H1 (cell line): ENCODE results near the gene NPY2R. TPM values are rescaled to one million over a fixed set of nuclear protein-coding genes. Genes with fewer than 3 reads are reported as not detected.

Experiments used
- CTCF ChIA-PET: fragments of 300-600 bp; sonication (Branson Sonifier 250); formaldehyde crosslinking; loops from one replicate; lab custom pipeline; 2021; ENCODE audit not compliant: partially characterized antibody; lab: Charles Lee
- POLR2A ChIA-PET: fragments of 300-600 bp; sonication (Branson Sonifier 250); formaldehyde crosslinking; loops from one replicate; lab custom pipeline; 2021; ENCODE audit warnings: inconsistent platforms; ENCODE audit not compliant: partially characterized antibody; lab: Charles Lee
- DNase-seq, 2 experiments: peaks; one replicate each; pipeline versions ENCODE4 v3.0.0 to v3.0.0-alpha.2; 2010 to 2022; ENCODE audit warnings: low spot score in 2 of 2, low read depth in 1 of 2, mixed read lengths in 1 of 2
- FAIRE-seq: peaks from 2 replicates; lab custom pipeline; 2011; peaks lifted over from hg19 to GRCh38; lab: Jason Lieb, UNC
- H2AFZ ChIP-seq: 2 replicates; pipeline ENCODE4 v1.8.1; 2012; ENCODE audit warnings: low read length, inconsistent platforms
- H2AK5ac ChIP-seq: 2 replicates; pipeline ENCODE4 v1.6.1; 2013; ENCODE audit warnings: low read depth, low read length
- H2BK120ac ChIP-seq: replicated peaks from 2 replicates; pipeline ENCODE3; 2013; ENCODE audit warnings: low read depth, low read length, inconsistent platforms
- H2BK12ac ChIP-seq: 2 replicates; pipeline ENCODE4 v1.6.1; 2013; ENCODE audit warnings: low read depth, low read length
- H2BK15ac ChIP-seq: 2 replicates; pipeline ENCODE4 v1.6.1; 2013; ENCODE audit warnings: low read length
- H2BK20ac ChIP-seq: 2 replicates; pipeline ENCODE4 v1.6.1; 2013; ENCODE audit warnings: low read length
- H2BK5ac ChIP-seq: 2 replicates; pipeline ENCODE4 v1.6.1; 2013; ENCODE audit warnings: low read depth, low read length
- H3K14ac ChIP-seq: 2 replicates; pipeline ENCODE4 v1.6.1; 2013; ENCODE audit warnings: inconsistent platforms; ENCODE audit not compliant: insufficient read length
- H3K18ac ChIP-seq: 2 replicates; pipeline ENCODE4 v1.6.1; 2013; ENCODE audit warnings: low read length; ENCODE audit errors: extremely low read depth
- H3K23ac ChIP-seq: 2 replicates; pipeline ENCODE4 v1.6.1; 2013; ENCODE audit warnings: inconsistent platforms; ENCODE audit not compliant: insufficient read length
- H3K23me2 ChIP-seq: 2 replicates; pipeline ENCODE4 v1.6.1; 2013; ENCODE audit warnings: low read depth, low read length
- H3K27ac ChIP-seq: 2 replicates; pipeline ENCODE4 v1.6.1; 2011; ENCODE audit warnings: low read depth, low read length, inconsistent platforms
- H3K27me3 ChIP-seq, 4 experiments: replicated peaks in 1 of 4; 1 replicate in 1 of 4; 2 replicates in 3 of 4; pipeline versions ENCODE4 v1.6.1 to v1.8.1; 2011 to 2013; ENCODE audit warnings: low read length in 3 of 4, mild to moderate bottlenecking in 3 of 4, inconsistent platforms in 2 of 4, mixed read lengths in 2 of 4, moderate library complexity in 1 of 4; ENCODE audit not compliant: control insufficient read depth in 3 of 4, insufficient read depth in 3 of 4; ENCODE audit errors: extremely low read depth in 1 of 4
- H3K36me3 ChIP-seq, 4 experiments: 2 replicates each; pipeline versions ENCODE4 v1.6.1 to v1.8.1; 2011 to 2013; ENCODE audit warnings: mild to moderate bottlenecking in 4 of 4, low read length in 3 of 4, moderate library complexity in 2 of 4, control low read depth in 1 of 4, inconsistent platforms in 1 of 4; ENCODE audit not compliant: insufficient read depth in 4 of 4, control insufficient read depth in 2 of 4
- H3K4ac ChIP-seq: replicated peaks from 2 replicates; pipeline ENCODE3; 2013; ENCODE audit warnings: low read length, low read depth, mixed read lengths, inconsistent platforms; ENCODE audit not compliant: insufficient read length
- H3K4me1 ChIP-seq, 4 experiments: replicated peaks in 1 of 4; 1 replicate in 1 of 4; 2 replicates in 3 of 4; pipeline versions ENCODE4 v1.6.1 to v1.8.1; 2011 to 2013; ENCODE audit warnings: low read length in 3 of 4, inconsistent platforms in 2 of 4, mixed read lengths in 1 of 4; ENCODE audit not compliant: insufficient read depth in 4 of 4, control insufficient read depth in 3 of 4
- H3K4me2 ChIP-seq, 2 experiments: 2 replicates each; pipeline versions ENCODE4 v1.6.1 to v1.8.1; 2011 to 2013; ENCODE audit warnings: low read depth in 2 of 2, low read length in 2 of 2, control low read depth in 1 of 2, inconsistent platforms in 1 of 2, mild to moderate bottlenecking in 1 of 2; ENCODE audit not compliant: insufficient read depth in 1 of 2
- H3K4me3 ChIP-seq, 4 experiments: fragments of 200-600, 300-600 bp in 1 of 4; sonication (generic), shearing (Covaris generic), sonication (Bioruptor Twin) in 1 of 4; 2 replicates each; pipeline versions ENCODE4 v1.5.1 to v1.8.1; 2011 to 2016; ENCODE audit warnings: low read length in 4 of 4, low read depth in 3 of 4, control low read depth in 2 of 4, inconsistent platforms in 2 of 4, mild to moderate bottlenecking in 2 of 4, mixed read lengths in 1 of 4, moderate library complexity in 1 of 4; ENCODE audit not compliant: insufficient read depth in 2 of 4; ENCODE audit errors: extremely low read depth in 1 of 4
- H3K56ac ChIP-seq: replicated peaks from 2 replicates; pipeline ENCODE3; 2013; ENCODE audit warnings: low read depth, mild to moderate bottlenecking, mixed read lengths, low read length, inconsistent platforms; ENCODE audit not compliant: insufficient read length
- H3K79me1 ChIP-seq: 2 replicates; pipeline ENCODE4 v1.6.1; 2013; ENCODE audit warnings: low read depth, low read length, control low read depth
- H3K79me2 ChIP-seq, 2 experiments: 2 replicates each; pipeline versions ENCODE4 v1.6.1 to v1.8.1; 2012 to 2013; ENCODE audit warnings: low read length in 2 of 2, mild to moderate bottlenecking in 2 of 2, inconsistent platforms in 1 of 2; ENCODE audit not compliant: insufficient read depth in 2 of 2, control insufficient read depth in 1 of 2
- H3K9ac ChIP-seq, 4 experiments: replicated peaks in 1 of 4; 1 replicate in 1 of 4; 2 replicates in 3 of 4; pipeline versions ENCODE4 v1.6.1 to v1.8.1; 2011 to 2013; ENCODE audit warnings: low read depth in 3 of 4, low read length in 3 of 4, control low read depth in 2 of 4, mild to moderate bottlenecking in 2 of 4, moderate library complexity in 2 of 4, inconsistent platforms in 1 of 4; ENCODE audit errors: extremely low read depth in 1 of 4
- H3K9me3 ChIP-seq, 2 experiments: 2 replicates each; pipeline versions ENCODE4 v1.6.1 to v1.8.1; 2012 to 2013; ENCODE audit warnings: mild to moderate bottlenecking in 2 of 2, moderate library complexity in 2 of 2, control low read depth in 1 of 2, inconsistent platforms in 1 of 2, low read depth in 1 of 2, low read length in 1 of 2, mixed read lengths in 1 of 2; ENCODE audit not compliant: insufficient read depth in 2 of 2
- H4K20me1 ChIP-seq, 2 experiments: replicated peaks in 1 of 2; 2 replicates each; pipeline versions ENCODE3 to v1.8.1; 2011 to 2013; ENCODE audit warnings: inconsistent platforms in 2 of 2, low read length in 2 of 2, mild to moderate bottlenecking in 1 of 2; ENCODE audit not compliant: insufficient read depth in 2 of 2, control insufficient read depth in 1 of 2
- H4K5ac ChIP-seq: 2 replicates; pipeline ENCODE4 v1.6.1; 2013; ENCODE audit warnings: low read length, low read depth, mixed read lengths, inconsistent platforms; ENCODE audit not compliant: insufficient read length
- H4K8ac ChIP-seq: 2 replicates; pipeline ENCODE4 v1.8.0; 2013; ENCODE audit warnings: mild to moderate bottlenecking, moderate library complexity, low read length, inconsistent platforms; ENCODE audit not compliant: insufficient read depth; ENCODE audit errors: extremely low read depth
- H4K91ac ChIP-seq: replicated peaks from 2 replicates; pipeline ENCODE3; 2013; ENCODE audit warnings: low read length, mixed read lengths, inconsistent platforms; ENCODE audit not compliant: insufficient read length
- BRCA1 ChIP-seq: IDR thresholded peaks from 2 replicates; pipeline ENCODE4 v1.6.1; 2012; ENCODE audit warnings: low read depth, low read length, improper control_type of control experiment
- CEBPB ChIP-seq: IDR thresholded peaks from 2 replicates; pipeline ENCODE4 v1.6.1; 2012; ENCODE audit warnings: low read depth, low read length
- GTF2F1 ChIP-seq: IDR thresholded peaks from 2 replicates; pipeline ENCODE4 v1.6.1; 2012; ENCODE audit warnings: low read depth, low read length, improper control_type of control experiment, borderline replicate concordance
- SUZ12 ChIP-seq: fragments of 200-600 bp; sonication (generic); IDR thresholded peaks from 2 replicates; pipeline ENCODE4 v1.6.1; 2012; ENCODE audit warnings: mild to moderate bottlenecking, inconsistent platforms, low read length, moderate library complexity, mixed read lengths
- WGBS, 2 experiments: shearing (Covaris generic) in 1 of 2; methylation state at CpG; one replicate each; pipeline versions ENCODE4 v1.1.6 to v1.1.7; 2013 to 2015; ENCODE audit warnings: low lambda C conversion rate in 2 of 2, mixed read lengths in 2 of 2, inconsistent platforms in 1 of 2, low coverage in 1 of 2, missing lambda C conversion rate in 1 of 2; ENCODE audit not compliant: insufficient replicate concordance in 2 of 2, insufficient coverage in 1 of 2, insufficient read length in 1 of 2; ENCODE audit errors: extremely low coverage in 1 of 2, missing lambda C conversion rate in 1 of 2; 5-methylcytosine and 5-hydroxymethylcytosine counted together
- polyA plus RNA-seq, 7 experiments: library from polyadenylated mRNA; depleted of rRNA in 3 of 7; stranded (reverse) in 5 of 7; unstranded in 2 of 7; fragments of >200 nt in 5 of 7; fragments of 200-250 nt in 2 of 7; gene quantifications; 1 replicate in 5 of 7; 2 replicates in 1 of 7; 4 replicates in 1 of 7; pipeline versions ENCODE4 v1.2.1 to v1.2.3, GENCODE V29; 2011 to 2013; ENCODE audit warnings: missing spikeins in 2 of 7, mixed read lengths in 2 of 7
- total RNA-seq: library from RNA; stranded (reverse); fragmentation: NEBNext Ultra II Directional; extraction: Animal tissue kit (Norgen Biotek cat#: 25700); gene quantifications from 2 replicates; pipeline ENCODE4 v1.2.1, GENCODE V29; 2021

The NPY2R gene
- total and polyA plus RNA-seq, 2 of the 8 experiments (the other 6 are each of a cell fraction or from before 2014, with no cell fraction given) = 0.09 to 0.41 TPM

- Histone ChIP-seq H4K20me1 (no peaks in the 10 kb centered on the region), H3K23me2 (no peaks in the 10 kb centered on the region), H3K79me1 (no peaks in the 10 kb centered on the region), H3K9ac (no peak overlapping the region), H3K56ac (no peak overlapping the region), H4K91ac (no peak overlapping the region), H3K36me3 (no peaks in the 10 kb centered on the region), H3K23ac (no peak overlapping the region), H4K5ac (no peak overlapping the region), H3K27me3 (no peaks in the 10 kb centered on the region), H3K9me3 (no peaks in the 10 kb centered on the region), H2BK120ac (no peak overlapping the region), H2BK15ac (no peak overlapping the region), H3K27ac (no peak overlapping the region), H3K4me1 (no peaks in the 10 kb centered on the region), H4K8ac (no peak overlapping the region), H3K4ac (no peak overlapping the region), H3K79me2 (no peaks in the 10 kb centered on the region), H3K4me3 (no peak overlapping the region), H3K14ac (no peak overlapping the region), H3K4me2 (no peak overlapping the region), H2BK20ac (no peak overlapping the region), H2AK5ac (no peak overlapping the region), H2BK12ac (no peak overlapping the region), H2AFZ (no peak overlapping the region), H3K18ac (no peak overlapping the region), H2BK5ac (no peak overlapping the region)
- ChIA-PET CTCF (interaction anchor here (1.4 kb wide), 1 partner anchor 200 kb away, joined by 3 read pairs; no protein-coding TSS in a partner anchor), POLR2A (no interaction called here)
- FAIRE-seq (no peak), DNase-seq (no peak)
- 65% methylated on average over 2 of the region's 2 CpGs; no CpG with 5 or more reads in 1 of the 2 experiments for WGBS, 2 experiments
- TF ChIP-seq CEBPB = no peak
- no peak for TF ChIP-seq BRCA1
- no peak for TF ChIP-seq SUZ12
- no peak for TF ChIP-seq GTF2F1
Observed at GRCh38 chr4:155227131-155227530, 18.7 kb downstream of the NPY2R start.
